H9 (cell line): ENCODE data around the gene RRBP1. TPM values are rescaled to one million over a fixed set of nuclear protein-coding genes. Genes with fewer than 3 reads are reported as not detected.

ENCODE experiments used
- DNase-seq: peaks from one replicate; pipeline ENCODE4 v3.0.0-alpha.2; 2017
- H2AFZ ChIP-seq: one replicate; pipeline ENCODE4 v1.6.1; 2013; ENCODE audit warnings: mild to moderate bottlenecking, low read length, control low read depth, moderate library complexity
- H2AK5ac ChIP-seq: 2 replicates; pipeline ENCODE4 v1.6.1; 2013; ENCODE audit warnings: low read length, control low read depth, mixed read lengths; ENCODE audit not compliant: insufficient read length
- H2BK120ac ChIP-seq: one replicate; pipeline ENCODE4 v1.6.1; 2013; ENCODE audit warnings: low read depth, mild to moderate bottlenecking, low read length, control low read depth, inconsistent platforms; ENCODE audit not compliant: poor library complexity, severe bottlenecking
- H2BK12ac ChIP-seq: 2 replicates; pipeline ENCODE4 v1.6.1; 2013; ENCODE audit warnings: low read length, control low read depth, mixed read lengths, low read depth; ENCODE audit not compliant: insufficient read length
- H2BK15ac ChIP-seq: 2 replicates; pipeline ENCODE4 v1.6.1; 2013; ENCODE audit warnings: low read depth, low read length, control low read depth
- H2BK20ac ChIP-seq: one replicate; pipeline ENCODE4 v1.6.1; 2013; ENCODE audit warnings: low read depth, mild to moderate bottlenecking, low read length, control low read depth, inconsistent platforms; ENCODE audit not compliant: poor library complexity, severe bottlenecking
- H2BK5ac ChIP-seq: 2 replicates; pipeline ENCODE4 v1.6.1; 2013; ENCODE audit warnings: low read length, control low read depth, mixed read lengths; ENCODE audit not compliant: insufficient read length
- H3K14ac ChIP-seq: 2 replicates; pipeline ENCODE4 v1.6.1; 2013; ENCODE audit warnings: low read length, control low read depth; ENCODE audit not compliant: insufficient read depth
- H3K18ac ChIP-seq: 2 replicates; pipeline ENCODE4 v1.6.1; 2013; ENCODE audit warnings: low read depth, mild to moderate bottlenecking, mixed read lengths, low read length, control low read depth; ENCODE audit not compliant: insufficient read length
- H3K23ac ChIP-seq: 2 replicates; pipeline ENCODE4 v1.6.1; 2013; ENCODE audit warnings: low read length, control low read depth, mixed read lengths, low read depth; ENCODE audit not compliant: insufficient read length
- H3K23me2 ChIP-seq: 2 replicates; pipeline ENCODE4 v1.6.1; 2013; ENCODE audit warnings: low read depth, mild to moderate bottlenecking, mixed read lengths, low read length, control low read depth; ENCODE audit not compliant: insufficient read length, poor library complexity, severe bottlenecking
- H3K27ac ChIP-seq: 2 replicates; pipeline ENCODE4 v1.5.1; 2013; ENCODE audit warnings: low read length, control low read depth, mixed read lengths, low read depth; ENCODE audit not compliant: insufficient read length
- H3K27me3 ChIP-seq: 2 replicates; pipeline ENCODE4 v1.6.1; 2013; ENCODE audit warnings: low read length, control low read depth, inconsistent platforms; ENCODE audit not compliant: insufficient read depth
- H3K4ac ChIP-seq: 2 replicates; pipeline ENCODE4 v1.6.1; 2013; ENCODE audit warnings: low read depth, mild to moderate bottlenecking, control low read depth, inconsistent platforms, low read length, moderate library complexity
- H3K4me1 ChIP-seq: 2 replicates; pipeline ENCODE4 v1.6.1; 2013; ENCODE audit warnings: low read length, control low read depth, inconsistent platforms; ENCODE audit not compliant: insufficient read depth
- H3K4me2 ChIP-seq: 2 replicates; pipeline ENCODE4 v1.6.1; 2013; ENCODE audit warnings: low read length, control low read depth, mixed read lengths; ENCODE audit not compliant: insufficient read length, insufficient read depth
- H3K56ac ChIP-seq: 2 replicates; pipeline ENCODE4 v1.6.1; 2013; ENCODE audit warnings: low read depth, mild to moderate bottlenecking, mixed read lengths, low read length, control low read depth; ENCODE audit not compliant: insufficient read length
- H3K79me1 ChIP-seq: 2 replicates; pipeline ENCODE4 v1.6.1; 2013; ENCODE audit warnings: low read depth, mild to moderate bottlenecking, moderate library complexity, low read length, control low read depth, inconsistent platforms; ENCODE audit not compliant: insufficient read depth, poor library complexity, severe bottlenecking
- H3K79me2 ChIP-seq: 2 replicates; pipeline ENCODE4 v1.6.1; 2013; ENCODE audit warnings: low read length, control low read depth, inconsistent platforms; ENCODE audit not compliant: insufficient read depth
- H3K9ac ChIP-seq: 2 replicates; pipeline ENCODE4 v1.6.1; 2013; ENCODE audit warnings: low read length, control low read depth, mixed read lengths; ENCODE audit not compliant: insufficient read length; ENCODE audit errors: extremely low read depth
- H3K9me3 ChIP-seq: one replicate; pipeline ENCODE4 v1.6.1; 2013; ENCODE audit warnings: low read depth, low read length, inconsistent platforms; ENCODE audit not compliant: control insufficient read depth
- H3T11ph ChIP-seq: one replicate; pipeline ENCODE4 v1.6.1; 2013; ENCODE audit warnings: mild to moderate bottlenecking, low read length, control low read depth, inconsistent platforms
- H4K20me1 ChIP-seq: one replicate; pipeline ENCODE4 v1.6.1; 2013; ENCODE audit not compliant: control insufficient read depth, insufficient read length, insufficient read depth
- H4K5ac ChIP-seq: 2 replicates; pipeline ENCODE4 v1.6.1; 2013; ENCODE audit warnings: low read depth, mild to moderate bottlenecking, mixed read lengths, low read length, control low read depth; ENCODE audit not compliant: insufficient read length
- H4K8ac ChIP-seq: replicated peaks from 2 replicates; pipeline ENCODE4 v1.6.1; 2013; ENCODE audit warnings: low read length, control low read depth, mixed read lengths, low read depth; ENCODE audit not compliant: insufficient read length
- H4K91ac ChIP-seq: 2 replicates; pipeline ENCODE4 v1.6.1; 2013; ENCODE audit warnings: low read depth, mild to moderate bottlenecking, moderate library complexity, mixed read lengths, low read length, control low read depth; ENCODE audit not compliant: insufficient read length
- H3K27ac Mint-ChIP-seq, 3 experiments: 2 replicates in 2 of 3; 3 replicates in 1 of 3; pipeline ENCODE4 v1.8.0; 2020 to 2021; ENCODE audit warnings: mixed read lengths in 3 of 3, mild to moderate bottlenecking in 1 of 3, moderate library complexity in 1 of 3
- H3K27me3 Mint-ChIP-seq: 2 replicates; pipeline ENCODE4 v1.8.0; 2021; ENCODE audit warnings: low read depth, mild to moderate bottlenecking, moderate library complexity, mixed read lengths
- H3K36me3 Mint-ChIP-seq, 3 experiments: 2 replicates in 2 of 3; 3 replicates in 1 of 3; pipeline ENCODE4 v1.8.0; 2020 to 2021; ENCODE audit warnings: low read depth in 3 of 3, mixed read lengths in 3 of 3; ENCODE audit not compliant: insufficient read depth in 1 of 3
- H3K4me1 Mint-ChIP-seq, 2 experiments: 2 replicates each; pipeline ENCODE4 v1.8.0; 2020; ENCODE audit warnings: mixed read lengths in 2 of 2
- H3K4me3 Mint-ChIP-seq, 2 experiments: 2 replicates in 1 of 2; 3 replicates in 1 of 2; pipeline ENCODE4 v1.8.0; 2020 to 2021; ENCODE audit warnings: mild to moderate bottlenecking in 2 of 2, mixed read lengths in 2 of 2, moderate library complexity in 1 of 2
- H3K9me3 Mint-ChIP-seq, 2 experiments: 2 replicates in 1 of 2; 3 replicates in 1 of 2; pipeline ENCODE4 v1.8.0; 2020; ENCODE audit warnings: mild to moderate bottlenecking in 2 of 2, mixed read lengths in 2 of 2, moderate library complexity in 1 of 2
- WGBS: extraction: QIAGEN DNeasy Blood & Tissue Kit; methylation state at CpG from one replicate; pipeline ENCODE4 v1.1.7; 2013; ENCODE audit warnings: missing lambda C conversion rate, low lambda C conversion rate, mixed read lengths; ENCODE audit not compliant: insufficient read length; ENCODE audit errors: extremely low coverage; 5-methylcytosine and 5-hydroxymethylcytosine counted together
- total RNA-seq: library from RNA; stranded (reverse); gene quantifications from 2 replicates; pipeline ENCODE4 v1.2.1, GENCODE V29; 2021
- TF ChIP-seq, protein P1 (sequence below): fragments of 200-600 bp; sonication (generic); conservative IDR thresholded peaks from 3 replicates; pipeline ENCODE4 v1.8.0; 2021; ENCODE audit warnings: antibody characterized with exemption, mild to moderate bottlenecking

The RRBP1 gene
- total RNA-seq, 1 experiment from 2014 or later: 97.8 TPM

DNA sequence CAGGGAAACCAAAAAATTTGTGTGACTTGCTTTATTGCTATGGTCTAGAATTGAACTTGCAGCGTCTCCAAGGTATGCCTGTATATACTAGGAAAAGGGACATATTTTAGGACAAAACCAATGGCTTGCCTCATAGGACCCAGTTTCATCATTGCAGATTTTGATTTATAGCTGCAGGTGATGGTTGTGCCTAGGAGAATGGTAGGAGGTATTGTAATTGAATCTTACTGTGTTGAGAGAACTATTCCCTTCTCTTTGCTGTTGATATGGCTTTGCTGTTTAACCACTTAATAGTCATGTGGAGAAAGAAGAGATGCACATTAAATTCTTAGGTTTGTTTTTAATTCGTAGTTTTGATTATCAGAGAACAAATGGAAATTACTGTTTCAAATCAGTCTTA, 95.8 kb downstream of the RRBP1 start:
- H2AFZ ChIP-seq: no peak overlapping the region
- Mint-ChIP-seq H3K4me1 (peaks cover 21% of the 10 kb centered on the region in 2 experiments), H3K27ac (0 out of 7 replicates have a peak overlapping the region, but pooled peaks of 1 of the 3 experiments have one; percentile 27), H3K9me3 (no peaks in the 10 kb centered on the region), H3K36me3 (peaks cover 0 to 4% (median 0%) of the 10 kb centered on the region in 3 experiments; a peak in 3 of 7 replicates), H3K4me3 (no peak overlapping the region), H3K27me3 (no peaks in the 10 kb centered on the region)
- no peak overlapping the region for H2BK15ac ChIP-seq
- no peak overlapping the region for H2BK5ac ChIP-seq
- H4K20me1 ChIP-seq: no peaks in the 10 kb centered on the region
- peaks cover 6% of the 10 kb centered on the region for H3K79me1 ChIP-seq
- H3T11ph ChIP-seq: no peak overlapping the region
- no peaks in the 10 kb centered on the region for H3K23me2 ChIP-seq
- TF ChIP-seq, protein P1, sequence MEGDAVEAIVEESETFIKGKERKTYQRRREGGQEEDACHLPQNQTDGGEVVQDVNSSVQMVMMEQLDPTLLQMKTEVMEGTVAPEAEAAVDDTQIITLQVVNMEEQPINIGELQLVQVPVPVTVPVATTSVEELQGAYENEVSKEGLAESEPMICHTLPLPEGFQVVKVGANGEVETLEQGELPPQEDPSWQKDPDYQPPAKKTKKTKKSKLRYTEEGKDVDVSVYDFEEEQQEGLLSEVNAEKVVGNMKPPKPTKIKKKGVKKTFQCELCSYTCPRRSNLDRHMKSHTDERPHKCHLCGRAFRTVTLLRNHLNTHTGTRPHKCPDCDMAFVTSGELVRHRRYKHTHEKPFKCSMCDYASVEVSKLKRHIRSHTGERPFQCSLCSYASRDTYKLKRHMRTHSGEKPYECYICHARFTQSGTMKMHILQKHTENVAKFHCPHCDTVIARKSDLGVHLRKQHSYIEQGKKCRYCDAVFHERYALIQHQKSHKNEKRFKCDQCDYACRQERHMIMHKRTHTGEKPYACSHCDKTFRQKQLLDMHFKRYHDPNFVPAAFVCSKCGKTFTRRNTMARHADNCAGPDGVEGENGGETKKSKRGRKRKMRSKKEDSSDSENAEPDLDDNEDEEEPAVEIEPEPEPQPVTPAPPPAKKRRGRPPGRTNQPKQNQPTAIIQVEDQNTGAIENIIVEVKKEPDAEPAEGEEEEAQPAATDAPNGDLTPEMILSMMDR: no peak
- no peak overlapping the region for H4K8ac ChIP-seq
- H3K4me1 ChIP-seq: no peaks in the 10 kb centered on the region
- H3K27me3 ChIP-seq: no peaks in the 10 kb centered on the region
- no peaks in the 10 kb centered on the region for H3K9me3 ChIP-seq
- H4K91ac ChIP-seq: no peak overlapping the region
- H3K4ac ChIP-seq: no peak overlapping the region
- H2AK5ac ChIP-seq: no peak overlapping the region
- peaks cover 11% of the 10 kb centered on the region; the same call in 1 of the 2 replicates for H3K79me2 ChIP-seq
- no peak for DNase-seq
- no peak overlapping the region for H3K14ac ChIP-seq
- no peak overlapping the region for H2BK20ac ChIP-seq
- no peak overlapping the region for H3K56ac ChIP-seq
- no peak overlapping the region for H3K9ac ChIP-seq
- no peak overlapping the region for H3K4me2 ChIP-seq
- H2BK120ac ChIP-seq: no peak overlapping the region
- no peak overlapping the region for H3K27ac ChIP-seq
- no peak overlapping the region for H4K5ac ChIP-seq
- no CpG with 5 or more reads among the region's 2 CpGs for WGBS
- H3K23ac ChIP-seq: no peak overlapping the region
- H2BK12ac ChIP-seq: no peak overlapping the region
- no peak overlapping the region for H3K18ac ChIP-seq
